Measurements from ENCODE around the gene TRPM5. TPM values are rescaled to one million over a fixed set of nuclear protein-coding genes. Genes with fewer than 3 reads are reported as not detected.

TRPM5 gene
- total RNA-seq, 1 experiment from 2014 or later: 0.07 TPM

DNA sequence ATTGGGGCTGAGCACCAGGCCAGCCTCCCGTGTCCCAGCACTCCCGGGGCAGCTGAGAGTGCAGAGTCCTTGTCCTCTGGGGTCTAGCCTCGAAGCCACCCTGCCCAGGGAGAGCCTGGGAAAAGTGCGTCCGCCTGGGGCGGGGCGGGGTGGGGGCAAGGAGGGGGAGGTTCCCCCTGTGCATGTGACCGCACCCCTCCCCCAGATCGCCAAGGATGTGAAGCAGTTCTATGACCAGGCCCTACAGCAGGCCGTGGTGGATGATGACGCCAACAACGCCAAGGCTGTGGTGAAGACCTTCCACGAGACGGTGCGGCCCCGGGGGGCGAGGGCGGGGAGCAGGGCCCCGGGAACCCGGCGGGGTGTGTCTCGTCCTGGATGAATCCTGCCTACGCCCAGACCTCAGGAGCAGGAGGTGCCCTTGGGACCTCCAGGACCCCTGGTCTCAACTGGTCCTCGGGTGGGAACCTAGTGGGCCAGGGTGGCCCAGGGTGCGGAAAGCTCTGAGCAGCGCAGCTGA, 49.0 kb downstream of the TRPM5 start:
- no peak for ATAC-seq
- Mint-ChIP-seq H3K27ac (no peak overlapping the region), H3K27me3 (ENCODE audit: low read depth) (no peaks in the 10 kb centered on the region), H3K4me1 (0 out of 2 replicates have a peak, but pooled peaks cover 2% of the 10 kb centered on the region), H3K9me3 (no peaks in the 10 kb centered on the region), H3K36me3 (peaks cover 9% of the 10 kb centered on the region), H3K4me3 (no peak overlapping the region)
- ChIA-PET CTCF (no interaction called here), POLR2A (no interaction called here)
- DNase-seq (ENCODE audit: low spot score): no peak
- TF ChIP-seq, protein P1, sequence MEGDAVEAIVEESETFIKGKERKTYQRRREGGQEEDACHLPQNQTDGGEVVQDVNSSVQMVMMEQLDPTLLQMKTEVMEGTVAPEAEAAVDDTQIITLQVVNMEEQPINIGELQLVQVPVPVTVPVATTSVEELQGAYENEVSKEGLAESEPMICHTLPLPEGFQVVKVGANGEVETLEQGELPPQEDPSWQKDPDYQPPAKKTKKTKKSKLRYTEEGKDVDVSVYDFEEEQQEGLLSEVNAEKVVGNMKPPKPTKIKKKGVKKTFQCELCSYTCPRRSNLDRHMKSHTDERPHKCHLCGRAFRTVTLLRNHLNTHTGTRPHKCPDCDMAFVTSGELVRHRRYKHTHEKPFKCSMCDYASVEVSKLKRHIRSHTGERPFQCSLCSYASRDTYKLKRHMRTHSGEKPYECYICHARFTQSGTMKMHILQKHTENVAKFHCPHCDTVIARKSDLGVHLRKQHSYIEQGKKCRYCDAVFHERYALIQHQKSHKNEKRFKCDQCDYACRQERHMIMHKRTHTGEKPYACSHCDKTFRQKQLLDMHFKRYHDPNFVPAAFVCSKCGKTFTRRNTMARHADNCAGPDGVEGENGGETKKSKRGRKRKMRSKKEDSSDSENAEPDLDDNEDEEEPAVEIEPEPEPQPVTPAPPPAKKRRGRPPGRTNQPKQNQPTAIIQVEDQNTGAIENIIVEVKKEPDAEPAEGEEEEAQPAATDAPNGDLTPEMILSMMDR (IDR thresholded peaks at IDR 0.05): no peak
- TF ChIP-seq, protein P2, sequence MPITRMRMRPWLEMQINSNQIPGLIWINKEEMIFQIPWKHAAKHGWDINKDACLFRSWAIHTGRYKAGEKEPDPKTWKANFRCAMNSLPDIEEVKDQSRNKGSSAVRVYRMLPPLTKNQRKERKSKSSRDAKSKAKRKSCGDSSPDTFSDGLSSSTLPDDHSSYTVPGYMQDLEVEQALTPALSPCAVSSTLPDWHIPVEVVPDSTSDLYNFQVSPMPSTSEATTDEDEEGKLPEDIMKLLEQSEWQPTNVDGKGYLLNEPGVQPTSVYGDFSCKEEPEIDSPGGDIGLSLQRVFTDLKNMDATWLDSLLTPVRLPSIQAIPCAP (CRISPR knock-in tag; IDR thresholded peaks at IDR 0.05): no peak
- TF ChIP-seq FOXJ3 (CRISPR knock-in tag; IDR thresholded peaks at IDR 0.05; ENCODE audit: borderline replicate concordance) (no peak), ZNF416 (CRISPR knock-in tag; IDR thresholded peaks at IDR 0.05) (no peak), IRF2 (CRISPR knock-in tag; IDR thresholded peaks at IDR 0.05; ENCODE audit: borderline replicate concordance, low read depth) (no peak), RORB (CRISPR knock-in tag; IDR thresholded peaks at IDR 0.05) (no peak), SMAD4 (CRISPR knock-in tag; IDR thresholded peaks at IDR 0.05) (no peak), GTF2I (CRISPR knock-in tag; conservative IDR thresholded peaks at IDR 0.05) (no peak), MYBL2 (CRISPR knock-in tag; IDR thresholded peaks at IDR 0.05) (no peak)
- TF ChIP-seq, protein P3, sequence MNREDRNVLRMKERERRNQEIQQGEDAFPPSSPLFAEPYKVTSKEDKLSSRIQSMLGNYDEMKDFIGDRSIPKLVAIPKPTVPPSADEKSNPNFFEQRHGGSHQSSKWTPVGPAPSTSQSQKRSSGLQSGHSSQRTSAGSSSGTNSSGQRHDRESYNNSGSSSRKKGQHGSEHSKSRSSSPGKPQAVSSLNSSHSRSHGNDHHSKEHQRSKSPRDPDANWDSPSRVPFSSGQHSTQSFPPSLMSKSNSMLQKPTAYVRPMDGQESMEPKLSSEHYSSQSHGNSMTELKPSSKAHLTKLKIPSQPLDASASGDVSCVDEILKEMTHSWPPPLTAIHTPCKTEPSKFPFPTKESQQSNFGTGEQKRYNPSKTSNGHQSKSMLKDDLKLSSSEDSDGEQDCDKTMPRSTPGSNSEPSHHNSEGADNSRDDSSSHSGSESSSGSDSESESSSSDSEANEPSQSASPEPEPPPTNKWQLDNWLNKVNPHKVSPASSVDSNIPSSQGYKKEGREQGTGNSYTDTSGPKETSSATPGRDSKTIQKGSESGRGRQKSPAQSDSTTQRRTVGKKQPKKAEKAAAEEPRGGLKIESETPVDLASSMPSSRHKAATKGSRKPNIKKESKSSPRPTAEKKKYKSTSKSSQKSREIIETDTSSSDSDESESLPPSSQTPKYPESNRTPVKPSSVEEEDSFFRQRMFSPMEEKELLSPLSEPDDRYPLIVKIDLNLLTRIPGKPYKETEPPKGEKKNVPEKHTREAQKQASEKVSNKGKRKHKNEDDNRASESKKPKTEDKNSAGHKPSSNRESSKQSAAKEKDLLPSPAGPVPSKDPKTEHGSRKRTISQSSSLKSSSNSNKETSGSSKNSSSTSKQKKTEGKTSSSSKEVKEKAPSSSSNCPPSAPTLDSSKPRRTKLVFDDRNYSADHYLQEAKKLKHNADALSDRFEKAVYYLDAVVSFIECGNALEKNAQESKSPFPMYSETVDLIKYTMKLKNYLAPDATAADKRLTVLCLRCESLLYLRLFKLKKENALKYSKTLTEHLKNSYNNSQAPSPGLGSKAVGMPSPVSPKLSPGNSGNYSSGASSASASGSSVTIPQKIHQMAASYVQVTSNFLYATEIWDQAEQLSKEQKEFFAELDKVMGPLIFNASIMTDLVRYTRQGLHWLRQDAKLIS (CRISPR knock-in tag; IDR thresholded peaks at IDR 0.05; ENCODE audit: borderline replicate concordance): no peak
- TF ChIP-seq, protein P4, sequence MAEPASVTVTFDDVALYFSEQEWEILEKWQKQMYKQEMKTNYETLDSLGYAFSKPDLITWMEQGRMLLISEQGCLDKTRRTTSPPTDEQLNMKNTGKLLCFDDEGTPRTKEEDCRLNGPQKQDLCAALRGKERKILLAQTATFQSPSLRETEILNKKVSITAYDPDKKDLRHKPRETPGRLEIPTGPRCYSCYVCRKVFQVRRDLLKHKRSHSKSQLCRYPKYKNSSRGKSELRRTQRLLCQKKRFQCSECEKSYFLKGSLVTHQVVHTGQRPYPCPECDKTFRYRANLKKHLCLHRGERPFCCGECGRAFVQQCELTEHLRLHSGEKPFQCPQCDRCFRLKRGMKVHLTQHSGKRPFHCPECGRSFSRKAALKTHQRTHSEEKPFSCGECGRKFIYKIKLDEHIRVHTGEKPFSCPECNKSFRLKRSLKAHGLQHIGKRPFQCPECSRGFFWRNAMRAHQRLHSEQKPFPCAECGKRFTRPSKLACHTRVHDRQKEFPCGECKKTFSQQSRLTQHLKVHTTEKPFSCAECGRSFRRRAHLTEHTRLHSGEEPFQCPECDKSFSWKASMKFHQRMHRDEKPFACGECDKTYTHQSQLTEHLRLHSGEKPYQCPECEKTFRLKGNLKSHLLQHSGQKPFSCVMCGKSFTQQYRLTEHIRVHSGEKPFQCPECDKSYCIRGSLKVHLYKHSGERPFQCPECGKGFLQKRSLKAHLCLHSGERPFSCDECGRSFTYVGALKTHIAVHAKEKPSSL (CRISPR knock-in tag; conservative IDR thresholded peaks at IDR 0.05): no peak
- TF ChIP-seq, protein P5, sequence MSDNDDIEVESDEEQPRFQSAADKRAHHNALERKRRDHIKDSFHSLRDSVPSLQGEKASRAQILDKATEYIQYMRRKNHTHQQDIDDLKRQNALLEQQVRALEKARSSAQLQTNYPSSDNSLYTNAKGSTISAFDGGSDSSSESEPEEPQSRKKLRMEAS (CRISPR knock-in tag; IDR thresholded peaks at IDR 0.05): no peak

DNA sequence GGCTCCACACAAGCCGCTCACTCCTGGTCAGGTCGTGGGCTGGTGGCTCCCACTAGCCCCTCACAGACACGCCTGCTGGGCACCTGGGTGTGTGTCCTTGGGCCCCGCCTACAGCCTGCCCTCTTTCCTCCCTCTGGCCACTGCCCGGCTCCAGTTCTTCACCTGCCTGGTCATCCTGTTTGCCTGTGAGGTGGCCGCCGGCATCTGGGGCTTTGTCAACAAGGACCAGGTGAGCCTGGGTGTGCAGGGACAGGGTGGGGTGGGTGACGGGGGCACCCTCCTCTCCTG, 49.6 kb downstream of the TRPM5 start:
- ChIA-PET POLR2A (no interaction called here), CTCF (no interaction called here)
- TF ChIP-seq, protein P6, sequence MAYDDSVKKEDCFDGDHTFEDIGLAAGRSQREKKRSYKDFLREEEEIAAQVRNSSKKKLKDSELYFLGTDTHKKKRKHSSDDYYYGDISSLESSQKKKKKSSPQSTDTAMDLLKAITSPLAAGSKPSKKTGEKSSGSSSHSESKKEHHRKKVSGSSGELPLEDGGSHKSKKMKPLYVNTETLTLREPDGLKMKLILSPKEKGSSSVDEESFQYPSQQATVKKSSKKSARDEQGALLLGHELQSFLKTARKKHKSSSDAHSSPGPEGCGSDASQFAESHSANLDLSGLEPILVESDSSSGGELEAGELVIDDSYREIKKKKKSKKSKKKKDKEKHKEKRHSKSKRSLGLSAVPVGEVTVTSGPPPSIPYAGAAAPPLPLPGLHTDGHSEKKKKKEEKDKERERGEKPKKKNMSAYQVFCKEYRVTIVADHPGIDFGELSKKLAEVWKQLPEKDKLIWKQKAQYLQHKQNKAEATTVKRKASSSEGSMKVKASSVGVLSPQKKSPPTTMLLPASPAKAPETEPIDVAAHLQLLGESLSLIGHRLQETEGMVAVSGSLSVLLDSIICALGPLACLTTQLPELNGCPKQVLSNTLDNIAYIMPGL (CRISPR knock-in tag; IDR thresholded peaks at IDR 0.05): no peak
- no peak for TF ChIP-seq ZNF317 (CRISPR knock-in tag; IDR thresholded peaks at IDR 0.05; ENCODE audit: borderline replicate concordance, low read depth)
- TF ChIP-seq, protein P7, sequence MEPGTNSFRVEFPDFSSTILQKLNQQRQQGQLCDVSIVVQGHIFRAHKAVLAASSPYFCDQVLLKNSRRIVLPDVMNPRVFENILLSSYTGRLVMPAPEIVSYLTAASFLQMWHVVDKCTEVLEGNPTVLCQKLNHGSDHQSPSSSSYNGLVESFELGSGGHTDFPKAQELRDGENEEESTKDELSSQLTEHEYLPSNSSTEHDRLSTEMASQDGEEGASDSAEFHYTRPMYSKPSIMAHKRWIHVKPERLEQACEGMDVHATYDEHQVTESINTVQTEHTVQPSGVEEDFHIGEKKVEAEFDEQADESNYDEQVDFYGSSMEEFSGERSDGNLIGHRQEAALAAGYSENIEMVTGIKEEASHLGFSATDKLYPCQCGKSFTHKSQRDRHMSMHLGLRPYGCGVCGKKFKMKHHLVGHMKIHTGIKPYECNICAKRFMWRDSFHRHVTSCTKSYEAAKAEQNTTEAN (CRISPR knock-in tag; IDR thresholded peaks at IDR 0.05): no peak
- TF ChIP-seq, protein P2 (CRISPR knock-in tag; IDR thresholded peaks at IDR 0.05): no peak
- TF ChIP-seq, protein P8, sequence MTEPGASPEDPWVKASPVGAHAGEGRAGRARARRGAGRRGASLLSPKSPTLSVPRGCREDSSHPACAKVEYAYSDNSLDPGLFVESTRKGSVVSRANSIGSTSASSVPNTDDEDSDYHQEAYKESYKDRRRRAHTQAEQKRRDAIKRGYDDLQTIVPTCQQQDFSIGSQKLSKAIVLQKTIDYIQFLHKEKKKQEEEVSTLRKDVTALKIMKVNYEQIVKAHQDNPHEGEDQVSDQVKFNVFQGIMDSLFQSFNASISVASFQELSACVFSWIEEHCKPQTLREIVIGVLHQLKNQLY (CRISPR knock-in tag; IDR thresholded peaks at IDR 0.05): no peak
- TF ChIP-seq IRF2 (CRISPR knock-in tag; IDR thresholded peaks at IDR 0.05; ENCODE audit: borderline replicate concordance, low read depth): no peak
- no peak for TF ChIP-seq EMX1 (CRISPR knock-in tag; IDR thresholded peaks at IDR 0.05)
- TF ChIP-seq OVOL2 (CRISPR knock-in tag; IDR thresholded peaks at IDR 0.05; ENCODE audit: borderline replicate concordance): no peak
- DNase-seq (ENCODE audit: low spot score) (no peak), ATAC-seq (no peak)
- Mint-ChIP-seq H3K27ac (no peak overlapping the region), H3K36me3 (peaks cover 9% of the 10 kb centered on the region), H3K27me3 (ENCODE audit: low read depth) (no peaks in the 10 kb centered on the region), H3K4me3 (no peak overlapping the region), H3K4me1 (peaks cover 4% of the 10 kb centered on the region; the same call in 1 of the 2 replicates), H3K9me3 (no peaks in the 10 kb centered on the region)

Measured in WTC11 (cell line).